GM19395 (cell line): Measurements from ENCODE around the gene PRAME.
"Not testable (repeated sequence)": the region's sequence is repeated elsewhere in the genome, so short reads cannot be mapped to it uniquely, and the experiment has no call there.

Experiments
- ATAC-seq: cut with Tn5 transposase; IDR thresholded peaks from one replicate; pipeline ENCODE4 v1.9.1; 2021; ENCODE audit warnings: mild to moderate bottlenecking, moderate library complexity; ENCODE audit not compliant: unreplicated experiment

PRAME gene

GRCh38 chr22:22526125-22526912 lies 32.7 kb downstream of the PRAME start:
- no peak for ATAC-seq

DNA sequence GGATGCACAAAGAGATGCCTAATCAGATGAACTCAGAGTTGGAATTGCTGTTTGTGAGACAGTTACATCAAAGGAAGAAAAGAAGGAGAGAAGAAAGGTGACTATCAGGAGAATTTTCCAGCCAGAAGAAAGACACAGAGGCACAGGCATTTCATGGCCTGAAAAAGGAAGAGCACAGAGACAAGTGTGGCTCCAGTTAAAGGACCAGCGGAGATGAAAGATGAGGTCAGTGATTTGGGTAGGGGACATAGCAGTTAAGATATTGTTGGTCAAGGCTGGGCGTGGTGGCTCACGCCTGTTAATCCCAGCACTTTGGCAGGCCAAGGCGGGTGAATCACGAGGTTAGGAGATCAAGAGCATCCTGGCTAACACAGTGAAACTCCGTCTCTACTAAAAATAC lies 35.6 kb downstream of the PRAME start:
- no peak for ATAC-seq

- ATAC-seq = no peak
Observed at GRCh38 chr22:22521631-22522030, 37.4 kb downstream of the PRAME start.

GRCh38 chr22:22520667-22521602 lies 38.1 kb downstream of the PRAME start:
- no peak for ATAC-seq

DNA sequence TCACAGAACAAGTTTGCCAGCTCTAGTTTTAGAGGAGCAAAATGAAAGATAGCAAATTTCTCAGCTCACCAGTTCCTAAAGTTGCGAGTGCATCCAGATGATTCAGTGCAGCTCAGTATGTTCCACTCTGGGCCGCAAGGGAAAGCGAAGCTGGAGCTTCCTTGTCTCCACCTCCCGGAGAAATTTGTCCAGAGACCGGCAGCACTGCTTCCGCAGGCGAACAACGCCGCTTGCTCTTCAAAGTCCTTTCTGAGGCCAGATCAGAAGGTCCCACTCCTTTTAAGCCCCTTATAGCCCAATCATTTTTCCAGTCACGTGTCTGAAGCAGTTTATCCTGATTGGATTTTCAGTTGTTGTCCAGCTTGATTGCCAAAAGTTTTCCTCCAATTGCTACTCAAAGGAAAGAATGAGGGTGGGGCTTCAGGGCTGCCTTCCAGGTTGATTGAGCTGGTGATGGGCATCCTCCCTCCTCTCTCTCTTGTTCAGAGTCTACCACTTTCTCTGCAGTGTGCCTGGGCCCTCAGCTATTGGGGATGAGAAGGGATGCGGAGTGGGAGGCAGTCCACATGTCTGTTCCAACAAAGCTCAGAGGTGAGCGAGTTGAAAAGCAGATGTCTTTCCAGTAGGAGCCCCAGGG lies 38.9 kb downstream of the PRAME start, which contains the start of gene ZNF280A:
TSS of gene ZNF280A (minus strand) at position 251 of the 637 bp plus-strand sequence. CDS start 4,640 bp downstream, outside the sequence.
- ATAC-seq = no peak

DNA sequence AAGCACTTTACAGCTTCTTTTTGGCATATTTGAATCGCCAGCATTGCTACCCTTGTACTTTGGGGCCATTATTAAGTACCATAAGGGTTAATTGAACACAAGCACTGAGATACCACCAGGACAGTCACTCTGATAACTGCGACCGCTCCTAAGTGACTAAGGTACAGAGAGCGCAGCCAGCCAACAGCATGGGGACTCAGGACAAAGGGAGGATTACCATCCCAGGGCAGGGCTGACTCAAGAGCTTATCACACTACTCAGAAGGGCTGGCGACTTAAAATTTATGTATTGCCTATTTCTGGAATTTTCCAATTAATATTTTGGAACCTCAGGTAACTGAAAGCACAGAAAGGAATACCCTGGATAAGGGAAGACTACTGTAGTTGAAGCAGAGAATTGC lies 39.5 kb downstream of the PRAME start:
- no peak for ATAC-seq

- ATAC-seq = no peak
Observed at GRCh38 chr22:22516992-22517391, 42.1 kb downstream of the PRAME start.

- ATAC-seq = no peak
Observed at GRCh38 chr22:22515890-22516289, 43.2 kb downstream of the PRAME start.

DNA sequence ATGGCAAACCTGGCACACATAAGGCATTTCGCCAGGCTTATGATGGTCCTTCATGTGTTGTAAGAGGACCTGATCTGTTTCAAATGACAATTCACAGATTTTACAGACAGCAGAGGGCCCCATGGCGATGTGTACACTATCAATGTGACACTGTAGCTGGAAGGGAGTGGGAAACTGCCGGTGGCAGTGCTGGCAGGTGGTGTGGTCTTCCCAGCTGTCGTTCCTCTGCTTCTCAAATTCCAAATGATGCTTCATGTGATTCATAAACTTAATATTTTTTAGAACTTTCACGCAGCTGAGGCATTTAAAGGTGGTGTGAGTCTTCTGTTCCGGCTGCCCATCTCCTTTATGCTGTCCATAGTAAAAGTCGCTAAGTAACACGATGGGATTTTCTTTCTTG lies 44.6 kb downstream of the PRAME start:
- ATAC-seq = not testable (repeated sequence)

DNA sequence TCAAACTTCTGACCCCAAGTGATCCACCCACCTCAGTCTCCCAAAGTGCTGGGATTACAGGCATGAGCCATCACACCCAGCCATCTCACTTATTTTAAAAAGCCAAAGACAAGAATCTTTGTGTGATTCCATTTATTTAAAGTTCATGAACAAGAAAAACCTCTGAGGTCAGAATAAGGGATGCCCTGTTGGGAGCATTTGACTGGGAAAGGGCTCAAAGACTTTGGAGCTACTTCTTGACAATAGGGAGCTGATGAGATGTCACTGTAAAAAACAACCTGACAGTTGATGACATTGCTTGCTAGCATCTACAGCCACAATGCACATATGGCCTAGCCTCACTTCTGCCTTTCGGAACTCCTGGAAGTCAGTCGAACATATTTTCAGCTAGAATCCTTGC lies 45.4 kb downstream of the PRAME start:
- ATAC-seq = no peak

GRCh38 chr22:22512951-22513350 lies 46.1 kb downstream of the PRAME start:
- ATAC-seq = no peak

DNA sequence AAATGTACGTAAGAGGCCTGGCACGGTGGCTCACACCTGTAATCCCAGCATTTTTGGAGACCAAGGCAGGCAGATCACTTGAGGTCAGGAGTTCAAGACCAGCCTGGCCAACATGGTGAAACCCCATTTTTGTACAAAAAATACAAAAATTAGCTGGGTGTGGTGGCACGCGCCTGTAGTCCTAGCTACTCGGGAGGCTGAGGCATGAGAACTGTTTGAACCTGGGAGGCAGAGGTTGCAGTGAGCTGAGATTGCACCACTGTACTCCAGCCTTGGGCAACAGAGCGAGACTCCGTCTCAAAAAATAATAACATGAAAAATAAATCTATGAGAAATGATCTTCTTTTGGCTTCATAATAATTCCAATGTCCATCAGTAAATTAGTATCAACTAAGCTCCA lies 48.2 kb downstream of the PRAME start:
- ATAC-seq = not testable (repeated sequence)

DNA sequence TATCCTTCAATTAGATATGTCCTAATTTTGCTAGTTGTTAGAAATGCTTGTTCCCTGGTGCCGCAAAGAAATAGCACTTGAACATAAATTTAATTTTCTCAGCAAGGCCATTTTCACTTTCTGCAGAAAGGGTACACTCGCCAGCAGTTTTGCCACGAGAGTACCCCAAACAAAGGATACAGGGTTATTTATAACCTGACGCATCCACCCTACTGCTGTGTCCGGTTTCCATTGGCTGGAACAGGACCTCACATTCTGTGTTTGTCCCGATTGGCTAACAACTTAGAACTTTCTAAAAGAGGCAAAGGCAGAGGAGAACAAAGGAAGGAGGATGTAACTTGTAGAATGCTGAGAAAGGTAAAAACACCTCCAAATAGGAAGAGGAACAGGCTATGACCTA lies 49.2 kb downstream of the PRAME start:
- not testable (repeated sequence) for ATAC-seq

- no peak for ATAC-seq
Observed at GRCh38 chr22:22508274-22509176, 50.5 kb downstream of the PRAME start, which contains the start of gene ZNF280B. ZNF280B (minus strand) TSS chr22:22508742; CDS start chr22:22489398, 19,344 bp downstream.

DNA sequence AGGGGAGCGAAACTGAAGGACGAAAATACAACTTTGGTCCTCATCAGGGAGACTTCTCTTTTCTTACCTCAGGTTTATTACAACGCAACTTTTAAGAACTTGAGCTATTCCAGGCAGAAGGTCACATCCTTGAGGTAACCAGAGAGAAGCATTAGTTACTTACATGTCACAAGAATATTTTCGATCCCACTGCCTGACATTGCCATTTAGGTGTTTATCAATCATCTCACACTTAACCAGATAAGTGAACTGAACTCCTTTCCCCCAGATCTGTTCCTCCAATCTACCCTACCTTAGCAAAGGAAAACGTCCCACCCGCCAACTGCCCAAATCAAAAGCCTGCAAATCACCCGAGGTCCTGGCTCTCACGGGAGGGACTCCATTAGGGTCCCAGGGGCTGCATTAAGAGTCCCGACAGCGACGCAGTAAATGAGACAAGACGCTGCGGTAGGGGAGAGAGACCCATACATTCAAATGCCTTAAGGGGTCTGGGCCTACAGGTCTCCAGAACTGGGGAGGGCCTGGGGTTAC lies 51.3 kb downstream of the PRAME start:
- ATAC-seq = no peak

DNA sequence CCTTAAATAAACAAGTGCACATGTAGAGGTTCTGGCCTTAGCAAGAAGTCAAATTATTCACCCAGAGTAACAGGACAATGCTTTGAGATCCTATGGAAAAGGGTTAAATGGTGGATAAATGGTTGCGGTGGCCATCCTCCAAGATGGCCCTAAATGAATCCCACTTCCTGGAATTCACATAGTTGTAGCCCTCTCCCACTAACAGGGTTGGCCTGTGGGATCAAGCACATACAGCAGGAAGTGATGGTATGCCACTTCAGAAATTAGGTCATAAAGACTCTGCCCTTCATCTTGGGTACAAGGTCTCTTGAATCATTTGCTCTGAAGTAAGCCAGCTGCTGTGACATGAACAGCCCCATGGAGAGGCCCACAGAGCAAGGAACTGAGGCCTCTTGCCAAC lies 52.3 kb downstream of the PRAME start:
- no peak for ATAC-seq

DNA sequence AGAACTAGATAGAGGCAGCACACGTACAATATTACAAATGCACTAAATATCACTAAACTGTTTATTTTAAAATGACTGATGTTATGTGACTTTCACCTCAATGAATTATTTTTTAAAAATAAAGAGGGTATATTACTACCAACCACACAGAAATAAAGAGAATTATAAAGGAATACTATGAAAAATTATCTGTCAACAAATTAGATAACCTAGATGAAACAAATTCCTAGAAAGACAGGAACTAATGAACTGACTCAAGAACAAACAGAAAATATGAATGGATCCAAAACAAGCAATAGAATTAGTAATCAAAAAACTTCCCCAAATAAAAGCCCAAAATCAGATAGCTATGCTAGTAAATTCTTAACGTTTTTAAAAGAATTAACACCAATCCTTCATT lies 60.8 kb downstream of the PRAME start:
- ATAC-seq = no peak
